Fibroblast of lung (primary cell): ENCODE measurements around the gene ZNF516.

ENCODE experiments used
- EZH2 ChIP-seq: IDR thresholded peaks from 2 replicates; pipeline ENCODE4 v1.5.1; 2012; ENCODE audit warnings: low read length, control low read depth, mild to moderate bottlenecking; ENCODE audit errors: missing control alignments
- TF ChIP-seq, protein P1 (sequence below), 2 donors: IDR thresholded peaks in 1 of 2; conservative IDR thresholded peaks in 1 of 2; 1 replicate in 1 of 2; 2 replicates in 1 of 2; pipeline ENCODE4 v1.5.1; 2011 to 2012; ENCODE audit warnings: low read length in 2 of 2, control low read depth in 1 of 2, inconsistent platforms in 1 of 2, low read depth in 1 of 2, mild to moderate bottlenecking in 1 of 2

GRCh38 chr18:76373297-76373696 lies 121.7 kb downstream of the ZNF516 start:
- TF ChIP-seq EZH2, result no peak
- TF ChIP-seq, protein P1, sequence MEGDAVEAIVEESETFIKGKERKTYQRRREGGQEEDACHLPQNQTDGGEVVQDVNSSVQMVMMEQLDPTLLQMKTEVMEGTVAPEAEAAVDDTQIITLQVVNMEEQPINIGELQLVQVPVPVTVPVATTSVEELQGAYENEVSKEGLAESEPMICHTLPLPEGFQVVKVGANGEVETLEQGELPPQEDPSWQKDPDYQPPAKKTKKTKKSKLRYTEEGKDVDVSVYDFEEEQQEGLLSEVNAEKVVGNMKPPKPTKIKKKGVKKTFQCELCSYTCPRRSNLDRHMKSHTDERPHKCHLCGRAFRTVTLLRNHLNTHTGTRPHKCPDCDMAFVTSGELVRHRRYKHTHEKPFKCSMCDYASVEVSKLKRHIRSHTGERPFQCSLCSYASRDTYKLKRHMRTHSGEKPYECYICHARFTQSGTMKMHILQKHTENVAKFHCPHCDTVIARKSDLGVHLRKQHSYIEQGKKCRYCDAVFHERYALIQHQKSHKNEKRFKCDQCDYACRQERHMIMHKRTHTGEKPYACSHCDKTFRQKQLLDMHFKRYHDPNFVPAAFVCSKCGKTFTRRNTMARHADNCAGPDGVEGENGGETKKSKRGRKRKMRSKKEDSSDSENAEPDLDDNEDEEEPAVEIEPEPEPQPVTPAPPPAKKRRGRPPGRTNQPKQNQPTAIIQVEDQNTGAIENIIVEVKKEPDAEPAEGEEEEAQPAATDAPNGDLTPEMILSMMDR (conservative IDR thresholded peaks at IDR 0.05 in 1 of 2, IDR thresholded peaks at IDR 0.05 in 1 of 2; ENCODE audit: low read depth in 1 of 2, low read length in 2 of 2), result no peak
